HepG2 (cell line): Measurements from ENCODE around the gene SPATA12. TPM values are rescaled to one million over a fixed set of nuclear protein-coding genes. Genes with fewer than 3 reads are reported as not detected.

Experiments
- ATAC-seq: fragments of 200-7000 bp; cut with Tn5 transposase; 3 replicates; pipeline ENCODE4 v1.9.1; 2020; ENCODE audit warnings: mild to moderate bottlenecking, moderate library complexity
- BruUV-seq: library from RNA; stranded (reverse); fragments of 400-500 nt; replicated peaks from 2 replicates; lab custom pipeline; 2021; lab: Mats Ljungman, UMichigan
- CTCF ChIA-PET: fragments of 300-600 bp; formaldehyde crosslinking; extraction: SDS; loops from one replicate; lab custom pipeline; 2021; ENCODE audit warnings: low total read pairs, inconsistent platforms, low intra/inter-chr PET ratio; lab: Yijun Ruan, JAX
- POLR2A ChIA-PET: fragments of 350-600 bp; sonication (Branson Sonifier 250); formaldehyde crosslinking; loops from one replicate; lab custom pipeline; 2020; ENCODE audit warnings: antibody characterized with exemption, inconsistent platforms; lab: Yijun Ruan, JAX
- DNase-seq: peaks from one replicate; pipeline ENCODE4 v3.0.0-alpha.2; 2015; ENCODE audit warnings: low spot score
- FAIRE-seq: peaks from 3 replicates; lab custom pipeline; 2011; peaks lifted over from hg19 to GRCh38; lab: Jason Lieb, UNC
- H2AFZ ChIP-seq: one replicate; pipeline ENCODE4 v1.6.1; 2011; ENCODE audit warnings: low read length, inconsistent platforms
- H3K27ac ChIP-seq: fragments of 300-600 bp; 3 replicates; pipeline ENCODE4 v1.8.0; 2011; ENCODE audit warnings: mixed run types, mild to moderate bottlenecking, mixed read lengths, low read length, inconsistent platforms; ENCODE audit not compliant: insufficient read depth; ENCODE audit errors: extremely low read length
- H3K27me3 ChIP-seq, 2 experiments: fragments of 200-600 bp in 1 of 2; 2 replicates in 1 of 2; 3 replicates in 1 of 2; pipeline versions ENCODE4 v1.6.0 to v1.8.0; 2011; ENCODE audit warnings: low read length in 2 of 2, mild to moderate bottlenecking in 2 of 2, moderate library complexity in 2 of 2, inconsistent platforms in 1 of 2; ENCODE audit not compliant: insufficient read depth in 2 of 2, control insufficient read depth in 1 of 2
- H3K36me3 ChIP-seq, 2 experiments: fragments of 200-600 bp in 1 of 2; replicated peaks in 1 of 2; 2 replicates in 1 of 2; 3 replicates in 1 of 2; pipeline versions ENCODE4 v1.5.1 to v1.8.0; 2011; ENCODE audit warnings: low read length in 2 of 2, inconsistent platforms in 1 of 2; ENCODE audit not compliant: insufficient read depth in 2 of 2, control insufficient read depth in 1 of 2
- H3K4me1 ChIP-seq: 2 replicates; pipeline ENCODE4 v1.5.1; 2012; ENCODE audit warnings: low read length, inconsistent platforms; ENCODE audit not compliant: insufficient read depth
- H3K4me2 ChIP-seq: 2 replicates; pipeline ENCODE4 v1.6.0; 2011; ENCODE audit warnings: low read depth, low read length, inconsistent platforms
- H3K4me3 ChIP-seq, 3 experiments: fragments of 200-600 bp in 1 of 3; sonication (generic), shearing (Covaris generic) in 1 of 3; replicated peaks in 1 of 3; 2 replicates each; pipeline ENCODE4 v1.5.1; 2011 to 2016; ENCODE audit warnings: low read length in 3 of 3, inconsistent platforms in 2 of 3, low read depth in 2 of 3, mild to moderate bottlenecking in 2 of 3, control low read depth in 1 of 3, mixed read lengths in 1 of 3; ENCODE audit not compliant: insufficient read depth in 1 of 3
- H3K79me2 ChIP-seq: one replicate; pipeline ENCODE4 v1.6.1; 2011; ENCODE audit warnings: low read length, inconsistent platforms; ENCODE audit not compliant: insufficient read depth
- H3K9ac ChIP-seq: 2 replicates; pipeline ENCODE4 v1.6.0; 2011; ENCODE audit warnings: mild to moderate bottlenecking, low read depth, low read length, inconsistent platforms; ENCODE audit not compliant: insufficient read depth
- H3K9me3 ChIP-seq: 2 replicates; pipeline ENCODE4 v1.5.1; 2012; ENCODE audit warnings: mild to moderate bottlenecking, low read length
- H4K20me1 ChIP-seq: 2 replicates; pipeline ENCODE4 v1.6.0; 2011; ENCODE audit warnings: inconsistent platforms, mild to moderate bottlenecking, low read length, moderate library complexity; ENCODE audit not compliant: insufficient read depth
- CHCHD3 ChIP-seq: sonication (generic); formaldehyde crosslinking; IDR thresholded peaks from 2 replicates; pipeline ENCODE4 v1.8.0; 2022; ENCODE audit warnings: mild to moderate bottlenecking, missing genetic modification reagents, moderate library complexity
- GZF1 ChIP-seq: sonication (generic); formaldehyde crosslinking; IDR thresholded peaks from 2 replicates; pipeline ENCODE4 v1.5.1; 2020; ENCODE audit warnings: mild to moderate bottlenecking, missing genetic modification reagents
- HDAC2 ChIP-seq: sonication (generic); formaldehyde crosslinking; IDR thresholded peaks from 2 replicates; pipeline ENCODE4 v1.4.0; 2020; ENCODE audit warnings: missing genetic modification reagents
- LBX2 ChIP-seq: sonication (generic); formaldehyde crosslinking; IDR thresholded peaks from 2 replicates; pipeline ENCODE4 v1.5.0; 2020; ENCODE audit warnings: missing genetic modification reagents, mild to moderate bottlenecking, borderline replicate concordance
- MXD3 ChIP-seq: IDR thresholded peaks from 2 replicates; pipeline ENCODE4 v1.6.1; 2016; ENCODE audit warnings: mild to moderate bottlenecking, missing biosample characterization, missing genetic modification reagents
- MXD4 ChIP-seq: IDR thresholded peaks from 2 replicates; pipeline ENCODE4 v1.6.1; 2016; ENCODE audit warnings: mild to moderate bottlenecking, missing biosample characterization, missing genetic modification reagents
- MXI1 ChIP-seq: IDR thresholded peaks from 3 replicates; pipeline ENCODE4 v1.6.1; 2012; ENCODE audit warnings: low read depth, low read length, inconsistent platforms, borderline replicate concordance
- MYPOP ChIP-seq: sonication (generic); formaldehyde crosslinking; IDR thresholded peaks from 2 replicates; pipeline ENCODE4 v1.8.1; 2023; ENCODE audit warnings: mild to moderate bottlenecking, moderate library complexity, missing genetic modification reagents
- RAD51 ChIP-seq: fragments of 450-650 bp; IDR thresholded peaks from 2 replicates; pipeline ENCODE4 v1.6.1; 2016; ENCODE audit warnings: borderline replicate concordance
- SAFB2 ChIP-seq: sonication (generic); formaldehyde crosslinking; IDR thresholded peaks from 2 replicates; pipeline ENCODE4 v1.5.1; 2020; ENCODE audit warnings: missing genetic modification reagents, low read depth, mild to moderate bottlenecking, borderline replicate concordance
- SNAPC5 ChIP-seq: sonication (generic); formaldehyde crosslinking; IDR thresholded peaks from 2 replicates; pipeline ENCODE4 v1.8.1; 2023; ENCODE audit warnings: mild to moderate bottlenecking, missing genetic modification reagents, borderline replicate concordance
- SRSF9 ChIP-seq: fragments of 200-400 bp; formaldehyde crosslinking; IDR thresholded peaks from 2 replicates; pipeline ENCODE4 v1.6.1; 2018; ENCODE audit warnings: borderline replicate concordance, mild to moderate bottlenecking, low read depth, low read length; ENCODE audit not compliant: insufficient read depth, poor library complexity, severe bottlenecking
- TAF15 ChIP-seq: fragments of 200-400 bp; formaldehyde crosslinking; IDR thresholded peaks from one replicate; pipeline ENCODE4 v1.6.1; 2018; ENCODE audit warnings: mild to moderate bottlenecking, low read depth, low read length; ENCODE audit not compliant: poor library complexity, severe bottlenecking
- ZBTB33 ChIP-seq: sonication (generic); formaldehyde crosslinking; IDR thresholded peaks from 2 replicates; pipeline ENCODE4 v1.4.0; 2020; ENCODE audit warnings: missing genetic modification reagents
- ZBTB38 ChIP-seq: sonication (generic); formaldehyde crosslinking; IDR thresholded peaks from 2 replicates; pipeline ENCODE4 v1.5.1; 2020; ENCODE audit warnings: mild to moderate bottlenecking, missing genetic modification reagents
- ZBTB8A ChIP-seq: sonication (generic); formaldehyde crosslinking; IDR thresholded peaks from 2 replicates; pipeline ENCODE4 v1.4.0; 2020; ENCODE audit warnings: mild to moderate bottlenecking, low read depth, missing genetic modification reagents, borderline replicate concordance
- ZNF337 ChIP-seq: sonication (generic); formaldehyde crosslinking; IDR thresholded peaks from 2 replicates; pipeline ENCODE4 v1.5.1; 2020; ENCODE audit warnings: missing genetic modification reagents, low read depth, mild to moderate bottlenecking, borderline replicate concordance
- ZNF543 ChIP-seq: sonication (generic); formaldehyde crosslinking; IDR thresholded peaks from 2 replicates; pipeline ENCODE4 v1.4.0; 2020; ENCODE audit warnings: mild to moderate bottlenecking, missing genetic modification reagents
- ZNF547 ChIP-seq: sonication (generic); formaldehyde crosslinking; IDR thresholded peaks from 2 replicates; pipeline ENCODE4 v1.5.1; 2020; ENCODE audit warnings: mild to moderate bottlenecking, missing genetic modification reagents
- ZNF720 ChIP-seq: sonication (generic); formaldehyde crosslinking; IDR thresholded peaks from 2 replicates; pipeline ENCODE4 v1.4.0; 2020; ENCODE audit warnings: missing genetic modification reagents
- ZNF724P ChIP-seq: sonication (generic); formaldehyde crosslinking; IDR thresholded peaks from 2 replicates; pipeline ENCODE4 v1.8.0; 2022; ENCODE audit warnings: missing genetic modification reagents, borderline replicate concordance
- ZNF792 ChIP-seq: IDR thresholded peaks from 2 replicates; pipeline ENCODE4 v1.6.1; 2016
- WGBS: methylation state at CpG from one replicate; pipeline ENCODE4 v1.1.6; 2017; ENCODE audit warnings: low lambda C conversion rate; 5-methylcytosine and 5-hydroxymethylcytosine counted together
- in situ Hi-C: cut with HindIII; loops from 2 replicates; pipeline ENCODE4 v1.10.0; 2017; ENCODE audit warnings: low pct_unique_long_range_greater_than_20kb; ENCODE audit not compliant: extremely low pct_ligation_motif_present
- intact Hi-C: fragments of 100-400 bp; cut with micrococcal nuclease; formaldehyde crosslinking; loops from one replicate; pipeline ENCODE4 v1.10.0; 2022; ENCODE audit not compliant: unreplicated experiment
- polyA plus RNA-seq, 8 experiments: library from polyadenylated mRNA; depleted of rRNA in 3 of 8; stranded (reverse) in 7 of 8; unstranded in 1 of 8; fragments of >200 nt; fragmentation: Illumina TruSeq in 4 of 8; extraction: Trizol in 4 of 8; gene quantifications; 2 replicates each; pipeline versions ENCODE4 v1.2.1 to v1.2.3, GENCODE V29; 2011 to 2016; ENCODE audit warnings: low read depth in 4 of 8, missing spikeins in 1 of 8, mixed read lengths in 1 of 8; ENCODE audit not compliant: insufficient read depth in 1 of 8
- total RNA-seq, 5 experiments: library from RNA; depleted of rRNA; stranded (reverse); fragments of >200 nt; fragmentation: Illumina TruSeq; extraction: Trizol; gene quantifications; 2 replicates each; pipeline ENCODE4 v1.2.3, GENCODE V29; 2016; ENCODE audit warnings: low read depth in 1 of 5

SPATA12 gene
- total and polyA plus RNA-seq, 2 of the 13 experiments (the other 11 are each of a cell fraction or from before 2014, with no cell fraction given), result 0.09 to 0.25 TPM

- no peak for TF ChIP-seq MXD3
- TF ChIP-seq SRSF9, result no peak
- TF ChIP-seq MXI1, result no peak
- TF ChIP-seq SAFB2 (CRISPR knock-in tag), result no peak
- no peak for TF ChIP-seq ZNF547 (CRISPR knock-in tag)
- no peak for TF ChIP-seq ZNF792 (CRISPR knock-in tag)
- no peak for TF ChIP-seq MYPOP (CRISPR knock-in tag)
- TF ChIP-seq ZNF724P (CRISPR knock-in tag), result no peak
- no peak for TF ChIP-seq HDAC2 (CRISPR knock-in tag)
- no peak for TF ChIP-seq ZNF543 (CRISPR knock-in tag)
These were observed 3.1 kb upstream of the SPATA12 start (continued) for GRCh38 chr3:57057351-57057750.

- ATAC-seq, result no peak
- intact Hi-C loops, result no loop called here
- no peaks in the 10 kb centered on the region for H3K9me3 ChIP-seq
- no peak for TF ChIP-seq ZNF337 (CRISPR knock-in tag)
- no peak for TF ChIP-seq LBX2 (CRISPR knock-in tag)
- no peak for TF ChIP-seq CHCHD3 (CRISPR knock-in tag)
- TF ChIP-seq ZNF720 (CRISPR knock-in tag), result no peak
- no peak for TF ChIP-seq GZF1 (CRISPR knock-in tag)
- no peak for TF ChIP-seq RAD51
- no peak for TF ChIP-seq ZBTB33 (CRISPR knock-in tag)
- TF ChIP-seq MXD4 (CRISPR knock-in tag), result no peak
- no peak for TF ChIP-seq TAF15
- TF ChIP-seq ZBTB8A (CRISPR knock-in tag), result no peak
- TF ChIP-seq ZBTB38 (CRISPR knock-in tag), result no peak
- TF ChIP-seq SNAPC5 (CRISPR knock-in tag), result no peak
These were observed 1.1 kb upstream of the SPATA12 start for GRCh38 chr3:57059411-57059810.

More at GRCh38 chr3:57059411-57059810, 1.1 kb upstream of the SPATA12 start:
- Histone ChIP-seq H3K27ac (no peak overlapping the region), H4K20me1 (no peaks in the 10 kb centered on the region), H3K36me3 (no peaks in the 10 kb centered on the region), H3K79me2 (no peaks in the 10 kb centered on the region), H3K27me3 (no peaks in the 10 kb centered on the region), H3K9ac (no peak overlapping the region), H3K4me2 (no peak overlapping the region), H2AFZ (no peak overlapping the region), H3K4me3 (no peak overlapping the region), H3K4me1 (peaks cover 20% of the 10 kb centered on the region)
- whole genome bisulfite sequencing, result 87% methylated on average over 3 of the region's 3 CpGs
- no peak for DNase-seq
- no TSS peak for BruUV-seq
- ChIA-PET POLR2A (interaction anchor here (1.3 kb wide), 1 partner anchor 13 kb away, joined by 6 read pairs; no protein-coding TSS in a partner anchor), CTCF (no interaction called here)
- FAIRE-seq, result no peak
- in situ Hi-C loops, result no loop called here
